AG09319 (cell line): ENCODE data around the gene COPB1.

Experiments
- DNase-seq: peaks from one replicate; pipeline ENCODE4 v3.0.0-alpha.2; 2010; ENCODE audit warnings: low read depth; ENCODE audit errors: extremely low read depth
- TF ChIP-seq, protein P1 (sequence below): IDR thresholded peaks from 2 replicates; pipeline ENCODE4 v1.5.1; 2011; ENCODE audit warnings: low read depth, mild to moderate bottlenecking, inconsistent platforms, low read length, moderate library complexity

COPB1 gene

DNA sequence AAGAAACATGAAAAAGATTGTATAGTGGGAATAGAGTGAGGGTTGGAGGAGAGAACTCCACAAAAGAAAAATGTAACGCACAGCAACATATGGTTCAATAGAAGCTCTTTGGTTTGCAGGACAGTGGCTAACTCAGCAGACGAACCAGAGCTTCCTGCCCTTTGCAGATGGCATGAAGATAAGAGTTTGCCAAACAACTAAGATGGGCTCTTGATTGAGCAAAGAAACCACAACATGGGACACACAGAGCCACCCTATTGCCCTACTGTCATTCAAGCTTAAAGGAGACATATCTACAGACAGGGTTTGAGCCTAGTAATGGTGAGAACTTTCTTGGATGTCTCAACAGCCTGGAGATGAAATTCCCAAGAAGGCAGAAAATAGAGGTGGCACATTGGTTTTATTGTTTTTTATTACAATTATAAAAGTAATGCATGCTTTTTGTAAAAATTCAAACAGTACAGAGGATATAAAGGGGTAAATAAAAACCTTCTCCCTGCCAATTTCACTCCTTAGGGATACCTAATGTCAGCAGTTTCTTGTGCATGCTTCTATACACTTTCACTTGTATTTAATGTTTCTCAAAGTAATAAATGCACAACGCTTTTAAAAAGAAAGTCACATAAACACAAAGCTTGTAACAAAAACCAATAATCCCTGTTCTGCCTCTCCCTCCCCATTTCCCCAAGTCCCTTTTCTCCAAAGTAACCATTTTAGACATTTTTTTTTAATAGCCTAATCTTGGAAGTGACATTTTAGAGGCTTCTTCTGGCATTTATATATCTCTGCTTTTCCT lies 63.7 kb downstream of the COPB1 start:
- DNase-seq: no peak
- TF ChIP-seq, protein P1, sequence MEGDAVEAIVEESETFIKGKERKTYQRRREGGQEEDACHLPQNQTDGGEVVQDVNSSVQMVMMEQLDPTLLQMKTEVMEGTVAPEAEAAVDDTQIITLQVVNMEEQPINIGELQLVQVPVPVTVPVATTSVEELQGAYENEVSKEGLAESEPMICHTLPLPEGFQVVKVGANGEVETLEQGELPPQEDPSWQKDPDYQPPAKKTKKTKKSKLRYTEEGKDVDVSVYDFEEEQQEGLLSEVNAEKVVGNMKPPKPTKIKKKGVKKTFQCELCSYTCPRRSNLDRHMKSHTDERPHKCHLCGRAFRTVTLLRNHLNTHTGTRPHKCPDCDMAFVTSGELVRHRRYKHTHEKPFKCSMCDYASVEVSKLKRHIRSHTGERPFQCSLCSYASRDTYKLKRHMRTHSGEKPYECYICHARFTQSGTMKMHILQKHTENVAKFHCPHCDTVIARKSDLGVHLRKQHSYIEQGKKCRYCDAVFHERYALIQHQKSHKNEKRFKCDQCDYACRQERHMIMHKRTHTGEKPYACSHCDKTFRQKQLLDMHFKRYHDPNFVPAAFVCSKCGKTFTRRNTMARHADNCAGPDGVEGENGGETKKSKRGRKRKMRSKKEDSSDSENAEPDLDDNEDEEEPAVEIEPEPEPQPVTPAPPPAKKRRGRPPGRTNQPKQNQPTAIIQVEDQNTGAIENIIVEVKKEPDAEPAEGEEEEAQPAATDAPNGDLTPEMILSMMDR: no peak

DNA sequence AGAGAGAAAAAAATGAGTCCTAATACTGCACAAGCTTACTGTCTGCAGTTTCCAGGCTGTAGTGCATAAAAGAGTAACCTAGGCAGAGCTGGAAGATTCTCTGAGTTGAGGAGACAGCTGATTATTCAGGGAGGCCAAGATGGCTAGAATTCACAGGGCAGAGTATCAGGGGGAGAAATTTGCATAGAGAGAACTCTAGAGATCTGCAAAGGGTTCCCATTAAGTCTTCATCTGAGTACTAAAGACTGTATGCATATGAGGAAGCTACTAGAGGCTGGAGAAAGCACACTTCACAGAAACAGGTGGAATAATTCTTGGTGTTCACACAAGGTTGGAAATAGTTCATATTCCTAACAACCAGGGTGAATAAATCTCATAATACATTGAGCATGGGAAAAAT lies 74.0 kb downstream of the COPB1 start:
- TF ChIP-seq, protein P1: no peak
- DNase-seq: no peak

DNA sequence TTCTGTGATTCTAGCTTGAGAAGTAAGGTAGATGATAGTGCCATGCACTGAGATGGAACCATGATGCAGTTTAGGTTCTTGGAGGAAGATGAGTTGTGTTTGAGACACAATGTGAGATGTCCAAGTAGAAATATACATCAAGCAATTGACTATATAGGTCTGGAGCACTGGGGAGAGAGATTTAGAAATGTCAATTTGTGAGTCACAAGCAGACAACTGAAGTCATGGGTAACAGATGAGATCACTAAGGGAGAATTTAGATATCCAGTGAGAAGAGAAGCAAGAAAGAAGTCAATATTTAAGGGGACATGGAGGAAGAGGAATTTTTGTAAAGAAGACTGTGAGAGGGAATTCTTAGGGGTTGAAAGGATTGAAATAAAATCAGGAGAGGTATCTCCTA lies 75.5 kb downstream of the COPB1 start:
- no peak for DNase-seq
- TF ChIP-seq, protein P1: no peak

DNA sequence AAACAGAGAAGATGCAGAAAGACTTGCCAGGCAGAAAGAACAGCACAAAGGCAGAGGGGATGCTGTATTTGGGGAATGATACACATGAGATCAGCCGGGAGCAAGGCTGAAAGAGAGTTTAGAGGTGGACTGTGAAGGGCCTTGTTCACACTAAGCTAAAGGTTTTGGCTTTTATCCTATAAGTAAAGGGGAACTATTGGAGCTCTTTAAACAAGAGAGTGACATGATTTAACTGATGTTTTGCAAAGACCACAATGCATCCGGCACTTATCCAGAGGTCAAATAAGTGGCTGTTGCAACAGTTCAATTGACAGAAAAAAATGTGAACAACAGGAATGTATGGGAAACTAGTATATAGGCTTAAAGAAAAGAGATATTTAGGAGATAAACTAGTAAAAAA lies 76.0 kb downstream of the COPB1 start:
- TF ChIP-seq, protein P1: no peak
- DNase-seq: no peak

DNA sequence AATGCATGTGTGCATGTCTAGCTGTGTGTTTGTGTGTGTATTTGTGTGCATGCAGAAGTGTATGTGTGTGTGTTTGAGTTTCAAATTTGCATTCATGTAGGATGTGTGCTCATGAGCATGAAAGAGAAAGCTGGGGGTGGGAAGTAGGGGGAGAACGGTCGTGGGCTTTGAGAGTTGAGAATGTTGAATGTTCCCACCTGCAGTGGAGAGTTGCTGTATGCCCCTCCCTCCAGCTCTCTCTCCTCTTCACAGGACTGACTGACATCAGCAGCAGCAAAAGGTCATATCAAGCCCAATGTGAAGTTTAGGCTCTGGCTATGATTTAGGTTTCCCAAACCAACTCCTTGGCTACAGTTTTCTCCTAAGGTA lies 76.8 kb downstream of the COPB1 start:
- DNase-seq: no peak
- TF ChIP-seq, protein P1: no peak

DNA sequence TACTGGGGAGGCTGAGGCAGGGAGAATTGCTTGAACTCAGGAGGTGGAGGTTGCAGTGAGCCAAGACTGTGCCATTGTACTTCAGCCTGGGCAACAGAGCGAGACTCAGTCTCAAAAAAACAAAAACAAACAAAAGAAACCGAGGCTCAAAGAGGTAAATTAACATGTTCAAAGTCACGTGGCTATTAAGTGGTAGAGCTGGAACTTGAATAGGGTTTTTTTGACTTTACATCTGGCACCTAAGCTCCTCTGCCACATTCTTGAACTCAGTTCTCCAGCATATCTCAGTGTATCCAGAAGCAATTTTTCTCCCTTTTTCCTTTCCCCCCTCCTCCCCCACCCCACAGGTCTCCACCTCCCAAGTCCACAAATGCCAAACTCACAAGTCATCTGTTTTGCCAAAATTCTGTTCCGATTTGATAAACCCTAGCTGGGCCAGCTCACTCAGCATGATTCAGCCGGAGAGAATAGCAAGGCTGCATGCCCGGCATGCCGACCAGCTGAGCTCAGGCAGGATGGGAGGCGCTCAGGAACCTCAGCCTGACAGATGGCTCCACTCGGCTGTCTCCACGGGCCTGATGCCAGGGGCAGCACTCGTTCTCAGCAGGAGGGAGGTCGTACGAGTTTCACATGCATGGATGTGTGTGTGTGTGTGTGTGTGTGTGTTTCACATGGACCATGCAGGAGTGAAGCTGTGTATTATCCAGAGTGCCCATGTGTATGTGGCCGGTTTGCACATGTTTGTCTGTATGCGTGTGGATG lies 77.4 kb downstream of the COPB1 start:
- DNase-seq: peak; percentile 94
- TF ChIP-seq, protein P1: no peak

DNA sequence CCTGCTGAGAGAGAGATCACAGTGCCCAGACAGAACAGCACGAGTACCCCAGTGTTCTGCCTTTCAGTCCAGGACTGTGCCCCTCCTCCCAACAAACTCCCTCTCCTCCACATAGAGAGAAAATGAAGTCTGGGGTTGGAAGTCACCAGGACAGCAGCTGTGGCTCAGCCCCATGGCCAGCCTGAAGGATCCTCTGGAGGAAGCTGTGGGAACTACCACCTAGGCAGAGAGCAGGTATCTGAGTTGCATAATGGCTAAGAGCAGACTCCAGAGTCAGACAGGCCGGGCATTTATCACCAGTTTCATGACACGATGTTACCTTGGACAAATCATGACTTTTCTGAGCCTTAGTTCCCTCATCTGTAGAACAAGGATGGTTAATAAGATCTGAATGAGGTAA lies 79.4 kb downstream of the COPB1 start:
- TF ChIP-seq, protein P1: no peak
- DNase-seq: no peak
